ENCODE data around the gene BABAM1.
A peak's percentile ranks its signal among the peaks of the same experiment; 100 is the strongest.
"Not testable (repeated sequence)": the region's sequence is repeated elsewhere in the genome, so short reads cannot be mapped to it uniquely, and the experiment has no call there.

The BABAM1 gene

GRCh38 chr19:17275441-17276175 is 8.4 kb downstream of the BABAM1 start:
- no peak for DNase-seq

GRCh38 chr19:17279436-17279835 is 12.2 kb downstream of the BABAM1 start:
- no peak for DNase-seq

GRCh38 chr19:17281391-17282304 is 14.4 kb downstream of the BABAM1 start, which contains the start of gene ANKLE1:
TSS of gene ANKLE1 (plus strand) at chr19:17281901. CDS start at chr19:17281921, 20 bp downstream.
- DNase-seq: peak; percentile 88 to 92

- DNase-seq: peak; percentile 54 to 87
Observed at GRCh38 chr19:17282488-17283125, 15.4 kb downstream of the BABAM1 start.

- DNase-seq: no peak
Observed at GRCh38 chr19:17283504-17283996, 16.3 kb downstream of the BABAM1 start.

GRCh38 chr19:17285415-17286135 is 18.3 kb downstream of the BABAM1 start:
- DNase-seq: no peak

- no peak for DNase-seq
Observed at GRCh38 chr19:17286263-17286662, 19.0 kb downstream of the BABAM1 start.

GRCh38 chr19:17286752-17287151 is 19.5 kb downstream of the BABAM1 start:
- no peak for DNase-seq

- peak; percentile 68 to 78 for DNase-seq
Observed at GRCh38 chr19:17289489-17289888, 22.2 kb downstream of the BABAM1 start.

- DNase-seq: peak; percentile 79 to 84
Observed at GRCh38 chr19:17292301-17293074, 25.2 kb downstream of the BABAM1 start.

- no peak for DNase-seq
Observed at GRCh38 chr19:17293605-17294004, 26.4 kb downstream of the BABAM1 start.

GRCh38 chr19:17294051-17294891 is 27.0 kb downstream of the BABAM1 start:
- peak in 1 of 2 donors; percentile 37 for DNase-seq

GRCh38 chr19:17295551-17295950 is 28.3 kb downstream of the BABAM1 start:
- not testable (repeated sequence) for DNase-seq

- no peak for DNase-seq
Observed at GRCh38 chr19:17296273-17296672, 29.0 kb downstream of the BABAM1 start.

GRCh38 chr19:17296976-17297375 is 29.7 kb downstream of the BABAM1 start:
- no peak for DNase-seq

GRCh38 chr19:17300992-17301619 is 33.9 kb downstream of the BABAM1 start:
- DNase-seq: no peak

GRCh38 chr19:17302391-17303166 is 35.3 kb downstream of the BABAM1 start:
- DNase-seq: peak; percentile 42 to 48

GRCh38 chr19:17303167-17303939 is 36.1 kb downstream of the BABAM1 start, which contains the start of gene ABHD8:
TSS of gene ABHD8 (minus strand) at chr19:17303425. CDS start at chr19:17301616, 1,809 bp downstream.
- peak; percentile 94 to 99 for DNase-seq

Data from inflammatory macrophage treated with lipopolysaccharide for 1 hour (primary cell).